AG08395 (cell line): ENCODE data around the gene FARS2.
"Not testable (repeated sequence)": the region's sequence is repeated elsewhere in the genome, so short reads cannot be mapped to it uniquely, and the experiment has no call there.

Source experiments
- DNase-seq: peaks from one replicate; pipeline ENCODE4 v3.0.0; 2012; ENCODE audit warnings: mixed read lengths, low spot score

FARS2 gene

DNA sequence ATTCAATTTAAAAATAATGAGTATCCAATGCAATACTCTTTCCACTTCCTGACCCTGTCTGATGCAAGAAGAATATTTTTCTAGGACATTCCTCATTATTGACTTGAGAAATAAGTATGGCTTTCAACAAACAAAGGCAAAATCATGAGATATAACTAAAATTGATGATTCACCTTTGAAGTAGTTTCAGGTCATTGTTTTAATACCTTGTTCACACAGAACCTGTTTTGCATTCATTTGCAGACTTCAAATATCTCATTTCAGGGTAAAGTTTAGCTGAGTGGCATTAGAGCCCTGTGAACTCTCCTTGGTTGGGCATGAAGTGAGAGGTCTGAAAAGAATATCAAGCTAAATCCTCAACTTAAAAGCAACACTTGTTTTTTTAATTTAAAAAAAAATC, 436.2 kb downstream of the FARS2 start:
- DNase-seq, result no peak

GRCh38 chr6:5698318-5698717, 437.0 kb downstream of the FARS2 start:
- no peak for DNase-seq

- not testable (repeated sequence) for DNase-seq
Measured at GRCh38 chr6:5699064-5699463, 437.8 kb downstream of the FARS2 start.

DNA sequence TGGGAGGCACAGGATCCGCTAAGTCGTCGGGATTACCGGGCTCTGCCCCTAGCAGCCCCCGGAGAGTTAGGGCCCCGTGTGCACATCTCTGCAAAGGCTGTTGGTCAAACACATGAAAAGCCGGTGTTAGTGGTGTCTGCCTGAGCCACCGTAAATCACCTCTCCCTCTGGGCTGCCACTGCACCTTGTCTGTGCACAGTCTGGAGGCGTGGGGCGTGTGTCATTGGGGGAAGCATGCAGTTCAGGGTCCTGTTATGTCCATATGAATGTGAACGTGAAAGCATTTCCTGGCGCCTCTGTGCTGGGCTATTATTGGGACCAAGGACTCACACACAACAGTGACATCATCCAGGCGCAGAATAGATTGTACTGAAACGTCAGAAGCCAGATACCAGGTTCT, 439.9 kb downstream of the FARS2 start:
- no peak for DNase-seq

DNA sequence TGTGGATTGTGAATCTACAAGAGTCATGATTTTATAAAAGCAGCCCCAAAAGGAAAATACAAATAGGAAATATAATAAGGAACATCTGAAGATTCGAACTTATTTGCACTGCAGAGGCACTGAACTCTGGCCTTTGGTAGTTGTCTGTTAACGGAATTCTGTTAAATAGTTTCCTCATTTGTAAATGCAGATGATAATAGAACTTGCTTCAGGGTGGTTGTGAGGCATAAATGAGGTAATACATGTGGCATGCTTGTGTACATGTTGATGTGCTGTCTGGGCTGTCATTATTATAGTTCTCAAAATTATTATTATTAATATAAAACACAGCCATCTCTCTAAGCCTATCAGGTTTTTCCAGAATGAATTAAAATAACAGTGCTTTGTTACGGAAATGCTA, 443.4 kb downstream of the FARS2 start:
- no peak for DNase-seq

DNA sequence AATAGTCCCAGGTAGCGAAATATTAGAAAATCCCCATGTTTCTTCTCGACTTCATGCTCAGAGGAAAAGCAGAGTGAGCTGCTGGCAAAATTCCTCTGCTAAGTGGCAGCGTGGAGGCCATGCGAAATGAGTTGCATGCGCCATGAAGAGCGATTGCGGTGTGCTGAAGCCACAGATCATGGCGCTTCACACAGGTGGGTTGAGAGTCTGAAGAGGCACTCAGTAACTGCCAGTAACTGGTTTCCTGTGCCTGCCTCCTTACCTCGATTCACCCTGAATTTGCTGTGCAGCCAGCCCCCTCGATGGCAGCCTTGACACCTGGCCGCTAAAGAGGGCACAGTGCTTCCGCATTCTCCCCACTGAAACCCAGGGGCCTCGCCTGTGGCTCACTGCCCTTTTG, 443.9 kb downstream of the FARS2 start:
- no peak for DNase-seq

DNA sequence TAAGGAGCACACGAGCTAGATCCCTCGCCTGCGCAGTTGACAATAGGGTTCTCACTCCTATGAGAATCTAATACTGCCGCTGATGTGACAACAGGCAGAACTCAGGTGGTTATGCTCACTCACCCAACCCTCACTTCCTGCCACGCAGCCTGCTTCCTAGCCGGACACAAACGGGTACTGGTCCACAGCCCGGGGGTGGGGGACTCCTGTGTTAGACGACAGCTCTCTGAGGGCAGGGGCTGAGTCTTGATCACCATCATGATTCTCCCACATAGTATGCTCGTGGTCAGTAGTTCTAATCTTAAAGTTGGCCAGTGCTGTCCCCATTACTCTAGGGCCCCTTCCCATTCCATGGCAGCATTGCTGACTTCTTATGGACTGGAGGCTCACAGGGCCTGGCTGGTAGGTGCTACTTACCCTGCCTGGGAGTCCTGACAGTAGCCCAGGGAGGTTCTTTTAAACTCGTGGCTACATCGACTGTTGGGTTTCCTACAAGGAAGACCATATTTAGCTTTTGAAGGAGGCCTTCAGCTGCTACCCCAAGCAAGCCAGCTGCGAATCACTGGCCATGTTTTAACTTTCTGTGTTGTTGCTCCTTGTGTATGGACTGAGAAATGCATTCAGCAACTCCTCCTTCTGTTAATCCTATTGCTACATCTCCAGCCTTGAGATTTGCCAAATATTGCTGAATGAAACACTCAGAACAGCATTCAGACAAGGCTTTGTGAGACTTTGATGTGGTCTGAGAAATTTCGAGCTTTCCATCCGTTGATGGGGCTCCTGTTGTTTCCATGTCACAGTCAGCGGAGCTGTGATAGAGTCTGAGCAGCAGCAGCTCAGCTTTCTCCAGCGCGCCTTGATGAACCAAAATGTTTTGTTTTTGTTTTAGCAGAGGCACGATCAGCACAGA, 445.1 kb downstream of the FARS2 start:
- DNase-seq, result peak; percentile 43

DNA sequence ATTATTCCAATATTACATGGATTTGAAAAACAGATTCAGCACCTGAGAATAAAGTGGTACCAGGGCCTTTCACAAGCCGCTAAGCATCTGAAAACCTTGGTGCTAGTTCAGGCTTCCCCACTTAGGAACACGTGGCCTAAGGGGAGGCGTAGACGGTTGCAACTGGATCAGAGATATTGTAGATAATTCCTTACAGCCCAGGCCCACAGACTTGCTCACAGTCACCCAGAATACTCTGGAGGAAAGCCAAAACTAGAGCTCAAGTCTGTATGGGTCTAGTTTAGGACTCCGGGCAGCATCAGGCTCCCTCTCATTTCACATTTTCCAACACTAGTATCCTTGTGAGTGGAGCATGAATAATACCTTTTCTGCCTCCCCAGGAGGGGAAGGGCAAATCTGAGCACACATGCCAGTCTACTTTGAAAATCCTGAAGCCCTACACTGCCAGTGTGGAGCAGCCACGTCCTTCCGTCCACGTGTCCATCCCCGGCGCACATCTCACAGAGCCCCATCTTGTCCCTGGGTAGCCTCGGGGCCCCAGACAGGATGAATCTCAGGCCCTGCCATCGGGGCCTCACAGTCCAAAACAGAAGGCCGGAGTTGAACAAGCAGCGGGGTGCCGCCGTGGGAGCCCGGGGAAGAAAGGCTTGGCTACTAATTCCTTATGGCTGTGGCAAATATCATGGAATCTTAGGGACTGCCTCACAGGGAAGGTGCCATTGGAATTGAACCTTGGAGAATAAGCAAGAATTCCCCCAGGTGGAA, 446.1 kb downstream of the FARS2 start:
- DNase-seq, result no peak

- DNase-seq, result no peak
Measured at GRCh38 chr6:5710516-5710915, 449.2 kb downstream of the FARS2 start.

- no peak for DNase-seq
Measured at GRCh38 chr6:5710936-5711335, 449.6 kb downstream of the FARS2 start.

DNA sequence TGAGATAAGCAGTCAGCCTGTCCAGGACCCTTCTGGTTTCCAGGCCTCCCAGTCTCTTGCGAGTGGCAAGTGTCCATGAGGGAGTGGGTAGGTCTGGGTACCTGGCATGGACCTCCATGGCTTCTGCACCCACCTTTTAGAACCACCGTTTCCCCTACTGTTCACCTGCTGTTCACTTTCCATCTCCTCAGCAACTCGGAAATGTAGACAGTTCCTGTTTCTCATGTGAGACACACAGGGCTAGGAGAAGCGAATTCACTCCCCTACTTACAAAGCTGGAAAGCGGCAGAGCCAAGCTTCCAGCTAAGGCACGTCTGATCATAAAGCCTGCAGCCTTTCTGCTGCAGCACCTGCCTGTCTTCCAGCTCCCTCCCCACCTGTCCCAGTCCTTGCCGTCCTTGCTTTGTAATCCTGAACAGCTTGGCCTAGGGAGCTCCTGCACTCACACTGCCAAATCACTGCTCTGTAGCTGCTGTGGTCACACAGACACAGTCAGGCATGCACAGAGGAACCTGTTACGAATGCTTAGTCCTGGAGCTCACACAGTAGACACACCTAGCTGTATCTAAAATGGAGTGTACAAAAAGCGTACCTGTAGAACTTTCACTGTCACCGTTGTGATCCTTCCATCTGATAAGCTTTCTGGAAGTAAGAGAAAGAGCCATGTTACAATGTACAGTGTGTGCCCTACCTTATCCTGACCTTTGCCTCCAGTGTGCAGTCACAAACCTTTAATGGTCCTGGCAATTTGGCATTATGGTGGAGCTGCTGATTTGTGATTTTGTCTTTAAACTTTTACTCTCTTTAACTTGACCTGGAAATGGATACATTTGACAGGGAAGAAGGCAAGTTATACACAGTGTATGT, 451.3 kb downstream of the FARS2 start:
- no peak for DNase-seq

DNA sequence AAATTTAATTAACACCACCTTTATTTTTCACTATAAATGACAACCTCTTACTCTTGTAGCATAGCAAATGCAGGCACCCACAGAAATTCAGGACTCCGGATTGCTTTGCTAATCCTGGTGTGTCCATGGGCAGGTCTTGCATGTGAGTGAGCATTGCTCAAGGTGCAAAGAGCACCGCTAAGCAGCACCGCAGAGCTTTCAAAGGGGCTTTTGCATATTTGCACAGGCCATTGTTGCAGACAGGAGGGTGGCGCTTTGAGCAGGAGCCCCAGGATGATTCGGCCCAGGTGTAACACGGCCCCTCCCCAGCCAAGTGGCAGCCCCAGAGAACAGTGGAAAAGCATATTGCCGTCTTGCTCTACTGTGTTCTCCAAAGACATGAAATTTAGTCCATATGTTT, 452.2 kb downstream of the FARS2 start:
- no peak for DNase-seq

- no peak for DNase-seq
Measured at GRCh38 chr6:5718231-5718947, 457.1 kb downstream of the FARS2 start.

DNA sequence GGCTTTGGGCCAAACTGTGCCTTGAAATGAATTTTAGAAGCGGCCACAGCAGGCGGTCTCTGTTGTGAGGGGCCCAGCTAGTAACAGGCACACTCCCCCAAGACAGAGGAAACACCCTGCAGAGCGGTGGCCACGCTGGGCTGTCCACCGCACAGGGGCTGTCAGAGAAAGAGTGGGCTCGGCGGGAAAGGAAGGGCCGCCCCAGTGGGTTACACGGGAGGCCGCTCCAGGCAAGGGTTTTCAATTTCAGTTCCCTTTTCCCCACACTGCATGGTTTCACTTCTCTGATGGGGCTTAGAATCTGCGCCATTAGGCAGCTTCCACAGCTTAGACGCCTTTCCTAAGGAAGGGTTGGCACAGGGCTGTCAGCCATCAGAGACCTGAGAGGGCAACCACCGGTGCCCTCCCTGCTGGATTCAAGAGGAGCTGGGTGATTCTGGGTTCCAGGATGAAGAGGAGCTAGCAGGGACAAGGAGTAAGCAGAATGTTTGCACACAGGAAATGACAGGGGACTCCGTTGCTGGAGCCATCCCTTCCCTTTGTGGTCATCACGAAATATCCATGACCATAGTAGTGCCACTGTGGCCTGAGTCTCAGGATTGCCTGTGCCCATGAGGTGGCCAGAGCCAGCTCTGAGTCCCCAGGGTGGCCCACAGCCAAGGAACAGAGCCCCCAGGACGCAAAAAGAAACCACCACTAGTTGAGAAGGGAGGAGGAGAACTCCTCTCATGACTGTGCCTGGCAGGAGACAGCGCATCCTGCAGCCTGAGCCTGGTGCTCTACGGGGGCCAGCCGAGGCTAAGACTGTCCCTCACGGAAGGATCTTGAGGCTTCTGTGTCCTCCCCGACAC, 462.8 kb downstream of the FARS2 start:
- DNase-seq, result no peak

GRCh38 chr6:5724911-5725310, 463.6 kb downstream of the FARS2 start:
- no peak for DNase-seq

- no peak for DNase-seq
Measured at GRCh38 chr6:5726976-5727718, 465.8 kb downstream of the FARS2 start.

- DNase-seq, result no peak
Measured at GRCh38 chr6:5728351-5729079, 467.2 kb downstream of the FARS2 start.

GRCh38 chr6:5729080-5729434, 467.7 kb downstream of the FARS2 start:
- peak; percentile 20 for DNase-seq

DNA sequence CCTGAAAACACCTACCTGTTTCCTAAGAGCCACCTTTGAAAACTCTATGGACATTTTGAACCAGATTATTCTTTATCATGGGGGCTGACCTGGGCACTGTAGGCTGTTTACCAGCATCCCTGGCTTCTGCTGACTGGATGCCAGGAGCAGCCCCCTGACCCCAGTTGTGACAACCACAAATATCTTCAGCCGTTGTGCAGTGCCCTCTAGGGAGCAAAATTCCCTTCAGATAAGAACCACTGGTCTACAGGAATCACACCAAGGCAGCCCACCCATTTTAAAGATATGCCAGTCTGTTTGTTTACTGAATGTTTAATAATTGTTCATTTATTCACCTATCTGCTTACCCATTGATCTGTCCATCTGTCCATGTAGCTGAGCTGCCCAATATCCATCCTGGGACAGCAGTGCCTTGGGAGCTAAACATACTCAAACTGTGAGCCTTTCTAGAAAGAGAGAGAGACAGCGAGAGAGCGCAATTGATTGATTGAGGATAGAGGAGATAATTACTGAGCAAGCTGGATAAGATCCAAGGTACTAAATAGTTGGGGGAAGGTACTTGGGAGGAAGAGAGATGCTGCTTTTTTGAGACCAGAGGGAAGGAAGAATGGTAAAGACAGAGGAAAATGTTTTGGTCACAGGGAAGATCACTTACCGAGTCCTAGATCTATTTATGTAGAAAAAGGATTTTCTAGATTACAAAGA, 468.7 kb downstream of the FARS2 start:
- DNase-seq, result no peak
